Upper lobe of left lung (tissue), 4 donors: Measurements from ENCODE around the gene OSBPL2.

Experiments
- CTCF ChIP-seq, 6 experiments: fragments of 450-650 bp in 4 of 6; fragments of 200-600 bp in 2 of 6; sonication (generic) in 2 of 6; IDR thresholded peaks; one replicate each; pipeline ENCODE4 v1.5.1; 2016 to 2019; ENCODE audit warnings: antibody characterized with exemption in 6 of 6
- POLR2A ChIP-seq, 4 donors: fragments of 450-650 bp; IDR thresholded peaks; one replicate each; pipeline ENCODE4 v1.5.1; 2016 to 2017; ENCODE audit warnings: antibody characterized with exemption in 4 of 4, mild to moderate bottlenecking in 2 of 4

- TF ChIP-seq POLR2A (IDR thresholded peaks at IDR 0.05) (no peak), CTCF (IDR thresholded peaks at IDR 0.05) (no peak)
Measured at GRCh38 chr20:62310757-62311121, 72.4 kb downstream of the OSBPL2 start.
